ENCODE results near the gene PTAR1. TPM values are rescaled to one million over a fixed set of nuclear protein-coding genes. Genes with fewer than 3 reads are reported as not detected.

The PTAR1 gene
- polyA plus RNA-seq, 2 of the 4 experiments (the other 2 are of a cell fraction) = 16.6 to 32.4 TPM

DNA sequence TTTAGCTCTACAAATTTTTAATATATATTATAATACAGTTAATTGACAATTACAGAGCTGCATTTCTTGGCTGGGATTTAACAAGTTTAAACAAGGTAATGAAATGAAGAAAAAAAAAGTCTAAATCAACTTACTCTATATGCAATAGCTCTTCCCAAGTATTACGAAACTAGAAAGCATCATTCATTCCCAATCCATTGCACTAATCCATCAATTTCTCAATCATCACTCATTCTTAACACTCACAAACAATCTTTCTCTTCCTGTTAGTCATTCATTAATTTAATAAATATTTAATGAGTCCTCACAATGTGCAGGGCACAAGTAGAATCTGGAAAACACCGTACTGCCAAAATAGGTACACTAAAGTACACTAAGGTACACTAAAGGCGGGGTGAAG is 44.7 kb downstream of the PTAR1 start:
- TF ChIP-seq, protein P1, sequence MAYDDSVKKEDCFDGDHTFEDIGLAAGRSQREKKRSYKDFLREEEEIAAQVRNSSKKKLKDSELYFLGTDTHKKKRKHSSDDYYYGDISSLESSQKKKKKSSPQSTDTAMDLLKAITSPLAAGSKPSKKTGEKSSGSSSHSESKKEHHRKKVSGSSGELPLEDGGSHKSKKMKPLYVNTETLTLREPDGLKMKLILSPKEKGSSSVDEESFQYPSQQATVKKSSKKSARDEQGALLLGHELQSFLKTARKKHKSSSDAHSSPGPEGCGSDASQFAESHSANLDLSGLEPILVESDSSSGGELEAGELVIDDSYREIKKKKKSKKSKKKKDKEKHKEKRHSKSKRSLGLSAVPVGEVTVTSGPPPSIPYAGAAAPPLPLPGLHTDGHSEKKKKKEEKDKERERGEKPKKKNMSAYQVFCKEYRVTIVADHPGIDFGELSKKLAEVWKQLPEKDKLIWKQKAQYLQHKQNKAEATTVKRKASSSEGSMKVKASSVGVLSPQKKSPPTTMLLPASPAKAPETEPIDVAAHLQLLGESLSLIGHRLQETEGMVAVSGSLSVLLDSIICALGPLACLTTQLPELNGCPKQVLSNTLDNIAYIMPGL (CRISPR knock-in tag; IDR thresholded peaks at IDR 0.05; ENCODE audit: borderline replicate concordance) = no peak
- no peak for TF ChIP-seq HOXA7 (CRISPR knock-in tag; IDR thresholded peaks at IDR 0.05)
- TF ChIP-seq NPAS2 (CRISPR knock-in tag; IDR thresholded peaks at IDR 0.05; ENCODE audit: borderline replicate concordance) = no peak
- TF ChIP-seq, protein P2, sequence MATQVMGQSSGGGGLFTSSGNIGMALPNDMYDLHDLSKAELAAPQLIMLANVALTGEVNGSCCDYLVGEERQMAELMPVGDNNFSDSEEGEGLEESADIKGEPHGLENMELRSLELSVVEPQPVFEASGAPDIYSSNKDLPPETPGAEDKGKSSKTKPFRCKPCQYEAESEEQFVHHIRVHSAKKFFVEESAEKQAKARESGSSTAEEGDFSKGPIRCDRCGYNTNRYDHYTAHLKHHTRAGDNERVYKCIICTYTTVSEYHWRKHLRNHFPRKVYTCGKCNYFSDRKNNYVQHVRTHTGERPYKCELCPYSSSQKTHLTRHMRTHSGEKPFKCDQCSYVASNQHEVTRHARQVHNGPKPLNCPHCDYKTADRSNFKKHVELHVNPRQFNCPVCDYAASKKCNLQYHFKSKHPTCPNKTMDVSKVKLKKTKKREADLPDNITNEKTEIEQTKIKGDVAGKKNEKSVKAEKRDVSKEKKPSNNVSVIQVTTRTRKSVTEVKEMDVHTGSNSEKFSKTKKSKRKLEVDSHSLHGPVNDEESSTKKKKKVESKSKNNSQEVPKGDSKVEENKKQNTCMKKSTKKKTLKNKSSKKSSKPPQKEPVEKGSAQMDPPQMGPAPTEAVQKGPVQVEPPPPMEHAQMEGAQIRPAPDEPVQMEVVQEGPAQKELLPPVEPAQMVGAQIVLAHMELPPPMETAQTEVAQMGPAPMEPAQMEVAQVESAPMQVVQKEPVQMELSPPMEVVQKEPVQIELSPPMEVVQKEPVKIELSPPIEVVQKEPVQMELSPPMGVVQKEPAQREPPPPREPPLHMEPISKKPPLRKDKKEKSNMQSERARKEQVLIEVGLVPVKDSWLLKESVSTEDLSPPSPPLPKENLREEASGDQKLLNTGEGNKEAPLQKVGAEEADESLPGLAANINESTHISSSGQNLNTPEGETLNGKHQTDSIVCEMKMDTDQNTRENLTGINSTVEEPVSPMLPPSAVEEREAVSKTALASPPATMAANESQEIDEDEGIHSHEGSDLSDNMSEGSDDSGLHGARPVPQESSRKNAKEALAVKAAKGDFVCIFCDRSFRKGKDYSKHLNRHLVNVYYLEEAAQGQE (IDR thresholded peaks at IDR 0.05) = no peak
- no peak for TF ChIP-seq CEBPB (IDR thresholded peaks at IDR 0.05)
- no peak for TF ChIP-seq ZC3H11A (IDR thresholded peaks at IDR 0.05)
- no peak for TF ChIP-seq PHF8 (IDR thresholded peaks at IDR 0.05; ENCODE audit: borderline replicate concordance, low read depth)
- no peak for TF ChIP-seq BHLHE40 (IDR thresholded peaks at IDR 0.05; ENCODE audit: low read depth, low read length)
- no peak for TF ChIP-seq TP53 (CRISPR knock-in tag; IDR thresholded peaks at IDR 0.05)
- no peak overlapping the region for H3K27ac ChIP-seq
- H3K9me3 ChIP-seq = no peaks in the 10 kb centered on the region
- no peak for DNase-seq (ENCODE audit: low read depth in 1 of 2, low spot score in 1 of 2)
- no peaks in the 10 kb centered on the region for H3K4me1 ChIP-seq
- POLR2A ChIA-PET = no interaction called here
- ATAC-seq = no peak
- H3K4me3 ChIP-seq = no peak overlapping the region
- WGBS (ENCODE audit: missing lambda C conversion rate) = 96% methylated on average over 3 of the region's 3 CpGs
- no peak for FAIRE-seq
- H3K4me2 ChIP-seq = no peak overlapping the region
- CTCF ChIA-PET = interaction anchor here (0.5 to 1.6 kb wide), 4 partner anchors 25 to 209 kb away, joined by 3 to 7 read pairs (median 4); partner anchors contain the start of gene APBA1

DNA sequence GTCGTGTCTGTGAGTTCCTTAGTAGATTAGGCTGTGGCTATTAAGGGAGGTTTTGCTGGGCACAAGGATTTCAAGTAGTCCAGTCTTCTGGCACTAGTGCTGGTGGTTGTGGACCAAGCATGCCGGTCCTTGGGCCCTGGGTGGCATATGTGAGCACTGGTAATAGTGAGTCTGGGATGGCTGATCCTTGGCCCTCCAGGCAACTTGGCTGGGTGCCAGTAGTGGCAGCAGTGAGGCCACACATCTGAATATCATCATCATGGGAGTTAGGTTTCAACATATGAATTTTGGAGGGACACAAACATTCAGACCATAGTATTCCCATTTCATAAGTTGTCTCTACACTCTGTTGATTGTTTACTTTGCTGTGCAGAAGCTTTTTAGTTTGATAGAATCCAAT is 62.3 kb downstream of the PTAR1 start:
- Histone ChIP-seq H3K27ac (no peak overlapping the region), H3K9me3 (peaks cover 19% of the 10 kb centered on the region; the same call in 2 of the 3 replicates), H3K4me2 (no peak overlapping the region), H3K4me1 (no peaks in the 10 kb centered on the region), H3K4me3 (no peak overlapping the region)
- CTCF ChIA-PET = no interaction called here
- WGBS (ENCODE audit: missing lambda C conversion rate) = 22% methylated on average over 2 of the region's 2 CpGs
- TF ChIP-seq ZNF302 (CRISPR knock-in tag; IDR thresholded peaks at IDR 0.05) (no peak), TP53 (CRISPR knock-in tag; IDR thresholded peaks at IDR 0.05) (no peak), HOXA7 (CRISPR knock-in tag; IDR thresholded peaks at IDR 0.05) (no peak), HEYL (CRISPR knock-in tag; IDR thresholded peaks at IDR 0.05) (no peak), JUNB (IDR thresholded peaks at IDR 0.05) (no peak), RARB (CRISPR knock-in tag; IDR thresholded peaks at IDR 0.05) (no peak), NPAS2 (CRISPR knock-in tag; IDR thresholded peaks at IDR 0.05; ENCODE audit: borderline replicate concordance) (no peak), RFX5 (IDR thresholded peaks at IDR 0.05) (no peak), ZSCAN20 (CRISPR knock-in tag; IDR thresholded peaks at IDR 0.05) (no peak), SREBF2 (IDR thresholded peaks at IDR 0.05) (no peak), BHLHE40 (IDR thresholded peaks at IDR 0.05; ENCODE audit: low read depth, low read length) (no peak), GATA3 (IDR thresholded peaks at IDR 0.05; ENCODE audit: borderline replicate concordance) (no peak)
- no peak for DNase-seq (ENCODE audit: low read depth in 1 of 2, low spot score in 1 of 2)
- POLR2A ChIA-PET = no interaction called here
- FAIRE-seq = no peak
- ATAC-seq = no peak

DNA sequence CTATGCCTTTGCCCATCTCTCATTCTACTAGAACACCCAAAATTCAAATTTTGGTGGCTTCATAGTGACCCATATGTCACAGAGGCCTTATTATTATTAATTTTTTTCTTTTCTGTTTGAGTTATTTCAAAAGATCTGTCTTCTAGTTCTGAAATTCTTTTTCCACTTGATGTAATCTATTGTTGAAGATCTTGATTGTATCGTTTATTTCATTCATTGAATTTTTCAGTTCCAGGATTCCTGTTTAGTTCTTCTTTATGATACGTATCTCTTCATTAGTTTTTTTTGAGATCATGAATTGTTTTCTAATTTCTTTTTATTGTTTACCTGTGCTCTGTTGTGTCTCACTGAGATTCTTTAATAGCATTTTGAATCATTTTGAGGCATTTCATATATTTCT is 63.0 kb downstream of the PTAR1 start:
- FAIRE-seq = no peak
- ChIA-PET CTCF (no interaction called here), POLR2A (no interaction called here)
- no peak for ATAC-seq
- no peaks in the 10 kb centered on the region for H3K4me1 ChIP-seq
- peaks cover 19% of the 10 kb centered on the region; the same call in 2 of the 3 replicates for H3K9me3 ChIP-seq
- 52% methylated on average over 2 of the region's 2 CpGs for WGBS (ENCODE audit: missing lambda C conversion rate)
- TF ChIP-seq CBX2 (IDR thresholded peaks at IDR 0.05; ENCODE audit: borderline replicate concordance, low read depth) (no peak), ESRRA (IDR thresholded peaks at IDR 0.05; ENCODE audit: borderline replicate concordance, low read length) (no peak), KDM5A (IDR thresholded peaks at IDR 0.05) (no peak), HOXB5 (CRISPR knock-in tag; IDR thresholded peaks at IDR 0.05) (no peak), FOSL2 (IDR thresholded peaks at IDR 0.05) (no peak), FOSL2 (CRISPR knock-in tag; IDR thresholded peaks at IDR 0.05) (no peak), PHF8 (IDR thresholded peaks at IDR 0.05; ENCODE audit: borderline replicate concordance, low read depth) (no peak), MAFK (IDR thresholded peaks at IDR 0.05; ENCODE audit: partially characterized antibody) (no peak), GATA3 (IDR thresholded peaks at IDR 0.05; ENCODE audit: borderline replicate concordance) (no peak), RFX5 (IDR thresholded peaks at IDR 0.05) (no peak), CBX8 (IDR thresholded peaks at IDR 0.05) (no peak), MAZ (IDR thresholded peaks at IDR 0.05; ENCODE audit: borderline replicate concordance, low read depth, low read length) (no peak), ZSCAN20 (CRISPR knock-in tag; IDR thresholded peaks at IDR 0.05) (no peak), JUN (IDR thresholded peaks at IDR 0.05) (no peak), ZFP36 (IDR thresholded peaks at IDR 0.05; ENCODE audit: borderline replicate concordance, partially characterized antibody) (no peak)
- no peak overlapping the region for H3K4me2 ChIP-seq
- no peak overlapping the region for H3K27ac ChIP-seq
- H3K4me3 ChIP-seq = no peak overlapping the region
- no peak for DNase-seq (ENCODE audit: low read depth in 1 of 2, low spot score in 1 of 2)

Data from A549 (cell line).